K562 (cell line): ENCODE measurements around the gene GALNT12. TPM values are rescaled to one million over a fixed set of nuclear protein-coding genes. Genes with fewer than 3 reads are reported as not detected.

Experiments
- ATAC-seq: fragments of 200-7000 bp; cut with Tn5 transposase; 3 replicates; pipeline ENCODE4 v1.9.1; 2020; ENCODE audit warnings: moderate library complexity
- BruUV-seq: library from RNA; stranded (reverse); fragments of 400-500 nt; replicated peaks from 2 replicates; lab custom pipeline; 2021; lab: Mats Ljungman, UMichigan
- CTCF ChIA-PET: fragments of 300-600 bp; formaldehyde crosslinking; extraction: SDS; loops from one replicate; lab custom pipeline; 2021; ENCODE audit warnings: low intra/inter-chr PET ratio; lab: Yijun Ruan, JAX
- POLR2A ChIA-PET: fragments of 300-600, 350-650 bp; sonication (Branson Sonifier 250); formaldehyde crosslinking; extraction: SDS; loops from one replicate; lab custom pipeline; 2021; ENCODE audit warnings: antibody characterized with exemption, inconsistent platforms; lab: Yijun Ruan, JAX
- DNase-seq, 4 experiments: peaks; one replicate each; pipeline versions ENCODE4 v3.0.0 to v3.0.0-alpha.2; 2011 to 2018; ENCODE audit warnings: low spot score in 3 of 4, mixed read lengths in 3 of 4; ENCODE audit errors: extremely low read depth in 1 of 4
- FAIRE-seq: peaks from 2 replicates; lab custom pipeline; 2011; peaks lifted over from hg19 to GRCh38; lab: Jason Lieb, UNC
- H2AFZ ChIP-seq: 2 replicates; pipeline ENCODE4 v1.6.0; 2011; ENCODE audit warnings: low read depth, low read length, control low read depth, inconsistent platforms
- H3K27ac ChIP-seq: fragments of 200-600 bp; 3 replicates; pipeline ENCODE4 v1.8.0; 2011; ENCODE audit warnings: low read depth, mild to moderate bottlenecking, control low read depth, inconsistent platforms, low read length, moderate library complexity, mixed read lengths; ENCODE audit errors: extremely low read depth
- H3K27me3 ChIP-seq, 2 experiments: fragments of 300-600 bp in 1 of 2; 2 replicates in 1 of 2; 3 replicates in 1 of 2; pipeline versions ENCODE4 v1.6.0 to v1.8.0; 2011; ENCODE audit warnings: inconsistent platforms in 2 of 2, low read length in 2 of 2, mild to moderate bottlenecking in 1 of 2, mixed read lengths in 1 of 2, moderate library complexity in 1 of 2; ENCODE audit not compliant: control insufficient read depth in 2 of 2, insufficient read depth in 2 of 2
- H3K36me3 ChIP-seq: fragments of 300-600 bp; 3 replicates; pipeline ENCODE4 v1.8.0; 2011; ENCODE audit warnings: mild to moderate bottlenecking, low read length, inconsistent platforms; ENCODE audit not compliant: control insufficient read depth, insufficient read depth
- H3K4me1 ChIP-seq, 2 experiments: fragments of 200-600 bp in 1 of 2; replicated peaks in 1 of 2; 2 replicates in 1 of 2; 3 replicates in 1 of 2; pipeline versions ENCODE4 v1.5.1 to v1.8.0; 2011; ENCODE audit warnings: inconsistent platforms in 2 of 2, low read length in 2 of 2, mild to moderate bottlenecking in 1 of 2, mixed read lengths in 1 of 2, moderate library complexity in 1 of 2; ENCODE audit not compliant: control insufficient read depth in 2 of 2, insufficient read depth in 2 of 2
- H3K4me2 ChIP-seq: 2 replicates; pipeline ENCODE4 v1.6.1; 2011; ENCODE audit warnings: low read length, control low read depth, inconsistent platforms, mixed read lengths; ENCODE audit not compliant: insufficient read depth
- H3K4me3 ChIP-seq: fragments of 200-600 bp; sonication (generic), shearing (Covaris generic); 2 replicates; pipeline ENCODE4 v1.5.1; 2016; ENCODE audit warnings: control low read depth, inconsistent platforms
- H3K79me2 ChIP-seq: fragments of 200-600 bp; 3 replicates; pipeline ENCODE4 v1.8.0; 2011; ENCODE audit warnings: low read length, inconsistent platforms; ENCODE audit not compliant: control insufficient read depth, insufficient read depth
- H3K9ac ChIP-seq, 2 experiments: 2 replicates each; pipeline versions ENCODE4 v1.6.0 to v1.6.1; 2011; ENCODE audit warnings: low read depth in 2 of 2, low read length in 2 of 2, control low read depth in 1 of 2, inconsistent platforms in 1 of 2, mild to moderate bottlenecking in 1 of 2, mixed read lengths in 1 of 2; ENCODE audit not compliant: insufficient read depth in 1 of 2
- H3K9me1 ChIP-seq: one replicate; pipeline ENCODE4 v1.6.0; 2011; ENCODE audit warnings: inconsistent platforms, mild to moderate bottlenecking, low read length, moderate library complexity; ENCODE audit not compliant: control insufficient read depth, insufficient read depth
- H3K9me3 ChIP-seq: replicated peaks from 2 replicates; pipeline ENCODE4 v1.5.1; 2011; ENCODE audit warnings: low read depth, low read length, inconsistent platforms; ENCODE audit not compliant: control insufficient read depth, insufficient read depth
- H4K20me1 ChIP-seq: replicated peaks from 2 replicates; pipeline ENCODE4 v1.6.1; 2011; ENCODE audit warnings: low read length, inconsistent platforms, mixed read lengths; ENCODE audit not compliant: control insufficient read depth, insufficient read depth
- CXXC5 ChIP-seq: fragments of 250-450 bp; sonication (Bioruptor Pico); IDR thresholded peaks from 2 replicates; pipeline ENCODE4 v1.8.0; 2022; ENCODE audit warnings: inconsistent platforms, mild to moderate bottlenecking, moderate library complexity
- FOS ChIP-seq: IDR thresholded peaks from 3 replicates; pipeline ENCODE4 v1.6.1; 2011; ENCODE audit not compliant: insufficient read length; ENCODE audit errors: extremely low read depth
- NFYB ChIP-seq: IDR thresholded peaks from 2 replicates; pipeline ENCODE4 v1.6.1; 2011; ENCODE audit warnings: mild to moderate bottlenecking, moderate library complexity; ENCODE audit not compliant: insufficient read length; ENCODE audit errors: extremely low read depth
- RAD51 ChIP-seq: fragments of 450-650 bp; IDR thresholded peaks from 2 replicates; pipeline ENCODE4 v1.7.1; 2016; ENCODE audit warnings: low read depth, mild to moderate bottlenecking, borderline replicate concordance
- RBM15 ChIP-seq: fragments of 200-400 bp; formaldehyde crosslinking; IDR thresholded peaks from 2 replicates; pipeline ENCODE4 v1.6.1; 2018; ENCODE audit warnings: mild to moderate bottlenecking, low read length, moderate library complexity; ENCODE audit not compliant: insufficient read depth
- RBM25 ChIP-seq: fragments of 200-400 bp; formaldehyde crosslinking; IDR thresholded peaks from 2 replicates; pipeline ENCODE4 v1.6.1; 2018; ENCODE audit warnings: low read length, low read depth, moderate library complexity; ENCODE audit not compliant: severe bottlenecking
- USF1 ChIP-seq: sonication (generic); formaldehyde crosslinking; IDR thresholded peaks from 2 replicates; pipeline ENCODE4 v1.9.0; 2022; ENCODE audit warnings: mild to moderate bottlenecking, missing genetic modification reagents
- YY1 ChIP-seq, 3 experiments: IDR thresholded peaks; 2 replicates each; pipeline ENCODE4 v1.6.1; 2011; ENCODE audit warnings: low read length in 2 of 3, mild to moderate bottlenecking in 2 of 3, moderate library complexity in 2 of 3, borderline replicate concordance in 1 of 3, control low read depth in 1 of 3, low read depth in 1 of 3; ENCODE audit not compliant: insufficient read depth in 3 of 3, insufficient replicate concordance in 2 of 3, control insufficient read depth in 1 of 3, insufficient read length in 1 of 3; ENCODE audit errors: extremely low read depth in 1 of 3
- ZBTB7A ChIP-seq: IDR thresholded peaks from 2 replicates; pipeline ENCODE4 v1.6.1; 2011; ENCODE audit warnings: low read depth, mild to moderate bottlenecking, low read length, moderate library complexity, borderline replicate concordance; ENCODE audit not compliant: control insufficient read depth
- ZNF217 ChIP-seq: sonication (generic); formaldehyde crosslinking; IDR thresholded peaks from 2 replicates; pipeline ENCODE4 v1.8.0; 2022; ENCODE audit warnings: mild to moderate bottlenecking, missing genetic modification reagents
- WGBS: fragments of 100-300 bp; shearing (Covaris generic); methylation state at CpG from one replicate; pipeline ENCODE4 v1.1.6; 2016; ENCODE audit warnings: low coverage, mixed read lengths; ENCODE audit not compliant: insufficient coverage; ENCODE audit errors: missing lambda C conversion rate; 5-methylcytosine and 5-hydroxymethylcytosine counted together
- in situ Hi-C: fragments of 300-500 bp; cut with MboI; formaldehyde crosslinking; loops from 4 replicates; pipeline ENCODE4 v1.15.0; 2018; ENCODE audit warnings: inconsistent platforms, mixed read lengths
- intact Hi-C: fragments of 100-400 bp; cut with micrococcal nuclease; formaldehyde crosslinking; loops from 2 replicates; pipeline ENCODE4 v1.14.2; 2022
- polyA plus RNA-seq, 8 experiments: library from polyadenylated mRNA; depleted of rRNA in 4 of 8; stranded (reverse) in 5 of 8; unstranded in 3 of 8; fragments of >200 nt; fragmentation: Nextera tagmentation in 2 of 8; fragmentation: Illumina TruSeq in 1 of 8; extraction: Ambion mirVana in 2 of 8; extraction: Trizol in 1 of 8; gene quantifications; 2 replicates each; pipeline versions ENCODE4 v1.2.1 to v1.2.3, GENCODE V29; 2011 to 2014; ENCODE audit warnings: inconsistent platforms in 1 of 8, missing spikeins in 1 of 8
- total RNA-seq, 7 experiments: library from RNA; depleted of rRNA in 6 of 7; stranded (reverse); fragments of >200 nt in 6 of 7; fragmentation: Illumina TruSeq in 2 of 7; extraction: Trizol in 2 of 7; gene quantifications; 2 replicates each; pipeline versions ENCODE4 v1.2.1 to v1.2.3, GENCODE V29; 2011 to 2021; ENCODE audit warnings: low replicate concordance in 1 of 7
- TF ChIP-seq, protein P1 (sequence below): fragments of 250-450 bp; sonication (Bioruptor Pico); IDR thresholded peaks from 2 replicates; pipeline ENCODE4 v1.5.0; 2020; ENCODE audit warnings: mild to moderate bottlenecking
- TF ChIP-seq, protein P2 (sequence below): fragments of 200-800 bp; sonication (Bioruptor generic); IDR thresholded peaks from 2 replicates; pipeline ENCODE4 v1.6.1; 2016; ENCODE audit warnings: missing genetic modification characterization, missing compliant biosample characterization

Gene GALNT12
- total and polyA plus RNA-seq, 9 of the 15 experiments (the other 6 are each of a cell fraction or from before 2014, with no cell fraction given): 29.7 to 82.9 (median 44.2) TPM

DNA sequence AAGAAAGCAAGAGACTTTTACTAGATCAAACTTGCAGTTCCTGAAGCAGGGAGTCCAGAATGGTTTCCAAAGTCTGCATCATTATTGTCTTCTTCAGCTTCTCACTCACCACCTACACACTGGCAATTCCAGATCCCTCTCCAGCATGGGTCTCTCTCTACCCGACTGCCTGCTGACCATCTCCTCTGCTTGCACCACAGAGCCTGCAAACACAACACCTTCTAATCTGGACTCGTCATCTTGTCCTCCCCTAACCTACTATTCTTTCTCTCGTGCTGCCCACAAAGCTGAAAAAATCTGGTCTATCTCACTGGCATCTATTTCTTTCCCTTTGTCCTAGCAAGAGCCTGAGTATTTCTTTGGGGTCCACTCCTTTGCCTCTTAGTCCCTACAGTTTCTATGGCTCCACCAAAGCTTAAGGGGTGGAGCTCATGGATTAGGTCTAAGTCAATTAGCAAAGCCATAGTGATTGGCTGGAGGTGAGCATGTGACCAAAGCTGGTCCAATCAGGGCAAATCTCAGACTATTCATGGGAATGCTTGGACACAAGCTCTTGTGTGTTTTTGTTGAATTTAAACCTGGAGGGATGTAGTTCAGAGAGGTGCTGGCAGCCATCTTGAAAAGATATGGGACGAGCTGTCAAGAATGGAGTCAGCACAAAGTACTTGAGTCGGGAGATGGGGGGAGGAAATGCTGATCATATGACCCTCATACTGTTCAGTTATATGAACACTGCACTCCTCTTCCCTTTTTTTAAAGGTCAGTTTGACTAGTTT is 63.5 kb downstream of the GALNT12 start:
- Histone ChIP-seq H3K27ac (no peak overlapping the region), H3K9me1 (no peaks in the 10 kb centered on the region), H3K4me3 (no peak overlapping the region), H3K9me3 (peaks cover 4% of the 10 kb centered on the region; the same call in 1 of the 2 replicates), H3K27me3 (no peaks in the 10 kb centered on the region), H3K4me2 (peak overlapping the region; percentile 3; the same call in 1 of the 2 replicates), H3K79me2 (no peaks in the 10 kb centered on the region), H3K4me1 (peaks cover 0 to 33% of the 10 kb centered on the region in 2 experiments; a peak in 3 of 5 replicates), H3K9ac (no peak overlapping the region), H4K20me1 (no peaks in the 10 kb centered on the region), H2AFZ (peak overlapping the region; percentile 68), H3K36me3 (no peaks in the 10 kb centered on the region)
- DNase-seq: peak in 3 of 4 experiments; percentile 53 to 70 (median 57)
- FAIRE-seq: no peak
- in situ Hi-C loops: no loop called here
- intact Hi-C loops: no loop called here
- no TSS peak for BruUV-seq
- peak; percentile 33 for ATAC-seq
- WGBS: 47% methylated on average over 5 of the region's 5 CpGs
- ChIA-PET POLR2A (interaction anchor here (0.6 to 1.5 kb wide), 2 partner anchors 22 to 61 kb away, joined by 3 read pairs; no protein-coding TSS in a partner anchor), CTCF (no interaction called here)
- TF ChIP-seq, protein P1, sequence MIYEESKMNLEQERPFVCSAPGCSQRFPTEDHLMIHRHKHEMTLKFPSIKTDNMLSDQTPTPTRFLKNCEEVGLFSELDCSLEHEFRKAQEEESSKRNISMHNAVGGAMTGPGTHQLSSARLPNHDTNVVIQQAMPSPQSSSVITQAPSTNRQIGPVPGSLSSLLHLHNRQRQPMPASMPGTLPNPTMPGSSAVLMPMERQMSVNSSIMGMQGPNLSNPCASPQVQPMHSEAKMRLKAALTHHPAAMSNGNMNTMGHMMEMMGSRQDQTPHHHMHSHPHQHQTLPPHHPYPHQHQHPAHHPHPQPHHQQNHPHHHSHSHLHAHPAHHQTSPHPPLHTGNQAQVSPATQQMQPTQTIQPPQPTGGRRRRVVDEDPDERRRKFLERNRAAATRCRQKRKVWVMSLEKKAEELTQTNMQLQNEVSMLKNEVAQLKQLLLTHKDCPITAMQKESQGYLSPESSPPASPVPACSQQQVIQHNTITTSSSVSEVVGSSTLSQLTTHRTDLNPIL (CRISPR knock-in tag): no peak
- TF ChIP-seq FOS (peak; percentile 16), ZNF217 (CRISPR knock-in tag) (no peak), ZBTB7A (no peak), YY1 (IDR thresholded peaks at IDR 0.05; ENCODE audit: borderline replicate concordance in 1 of 3, control insufficient read depth in 1 of 3, extremely low read depth in 1 of 3, insufficient read depth in 3 of 3, insufficient read length in 1 of 3, insufficient replicate concordance in 2 of 3, low read depth in 1 of 3, low read length in 2 of 3) (peak in 2 of 3 experiments; percentile 21 to 72), USF1 (peak; percentile 92), RBM25 (peak; percentile 60), RBM15 (no peak), RAD51 (peak; percentile 89), NFYB (peak; percentile 44), CXXC5 (CRISPR knock-in tag) (peak; percentile 10; the same call in 1 of the 2 replicates)
- TF ChIP-seq, protein P2, sequence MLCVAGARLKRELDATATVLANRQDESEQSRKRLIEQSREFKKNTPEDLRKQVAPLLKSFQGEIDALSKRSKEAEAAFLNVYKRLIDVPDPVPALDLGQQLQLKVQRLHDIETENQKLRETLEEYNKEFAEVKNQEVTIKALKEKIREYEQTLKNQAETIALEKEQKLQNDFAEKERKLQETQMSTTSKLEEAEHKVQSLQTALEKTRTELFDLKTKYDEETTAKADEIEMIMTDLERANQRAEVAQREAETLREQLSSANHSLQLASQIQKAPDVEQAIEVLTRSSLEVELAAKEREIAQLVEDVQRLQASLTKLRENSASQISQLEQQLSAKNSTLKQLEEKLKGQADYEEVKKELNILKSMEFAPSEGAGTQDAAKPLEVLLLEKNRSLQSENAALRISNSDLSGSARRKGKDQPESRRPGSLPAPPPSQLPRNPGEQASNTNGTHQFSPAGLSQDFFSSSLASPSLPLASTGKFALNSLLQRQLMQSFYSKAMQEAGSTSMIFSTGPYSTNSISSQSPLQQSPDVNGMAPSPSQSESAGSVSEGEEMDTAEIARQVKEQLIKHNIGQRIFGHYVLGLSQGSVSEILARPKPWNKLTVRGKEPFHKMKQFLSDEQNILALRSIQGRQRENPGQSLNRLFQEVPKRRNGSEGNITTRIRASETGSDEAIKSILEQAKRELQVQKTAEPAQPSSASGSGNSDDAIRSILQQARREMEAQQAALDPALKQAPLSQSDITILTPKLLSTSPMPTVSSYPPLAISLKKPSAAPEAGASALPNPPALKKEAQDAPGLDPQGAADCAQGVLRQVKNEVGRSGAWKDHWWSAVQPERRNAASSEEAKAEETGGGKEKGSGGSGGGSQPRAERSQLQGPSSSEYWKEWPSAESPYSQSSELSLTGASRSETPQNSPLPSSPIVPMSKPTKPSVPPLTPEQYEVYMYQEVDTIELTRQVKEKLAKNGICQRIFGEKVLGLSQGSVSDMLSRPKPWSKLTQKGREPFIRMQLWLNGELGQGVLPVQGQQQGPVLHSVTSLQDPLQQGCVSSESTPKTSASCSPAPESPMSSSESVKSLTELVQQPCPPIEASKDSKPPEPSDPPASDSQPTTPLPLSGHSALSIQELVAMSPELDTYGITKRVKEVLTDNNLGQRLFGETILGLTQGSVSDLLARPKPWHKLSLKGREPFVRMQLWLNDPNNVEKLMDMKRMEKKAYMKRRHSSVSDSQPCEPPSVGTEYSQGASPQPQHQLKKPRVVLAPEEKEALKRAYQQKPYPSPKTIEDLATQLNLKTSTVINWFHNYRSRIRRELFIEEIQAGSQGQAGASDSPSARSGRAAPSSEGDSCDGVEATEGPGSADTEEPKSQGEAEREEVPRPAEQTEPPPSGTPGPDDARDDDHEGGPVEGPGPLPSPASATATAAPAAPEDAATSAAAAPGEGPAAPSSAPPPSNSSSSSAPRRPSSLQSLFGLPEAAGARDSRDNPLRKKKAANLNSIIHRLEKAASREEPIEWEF (CRISPR knock-in tag): no peak
